Endometrial microvascular endothelial cells (primary cell): ENCODE data around the gene PANX1. TPM values are rescaled to one million over a fixed set of nuclear protein-coding genes. Genes with fewer than 3 reads are reported as not detected.

Source experiments
- in situ Hi-C: cut with HindIII; loops from 2 replicates; pipeline ENCODE4 v1.10.0; 2017; ENCODE audit warnings: low sequenced_read_pairs, low pct_unique_long_range_greater_than_20kb; ENCODE audit errors: inconsistent ontology term
- total RNA-seq: library from RNA; depleted of rRNA; stranded (reverse); fragments of >200 nt; gene quantifications from one replicate; pipeline ENCODE4 v1.2.3, GENCODE V29; 2015; ENCODE audit errors: inconsistent ontology term

The PANX1 gene
- total RNA-seq, 1 donor from 2014 or later: 51.0 TPM

- in situ Hi-C loops: no loop called here
Measured at GRCh38 chr11:94211261-94211830, 82.7 kb downstream of the PANX1 start.

GRCh38 chr11:94212898-94213297, 84.3 kb downstream of the PANX1 start:
- in situ Hi-C loops: no loop called here

GRCh38 chr11:94217705-94218104, 89.1 kb downstream of the PANX1 start:
- in situ Hi-C loops: no loop called here

- in situ Hi-C loops: no loop called here
Measured at GRCh38 chr11:94218372-94218771, 89.7 kb downstream of the PANX1 start.

GRCh38 chr11:94219771-94220170, 91.1 kb downstream of the PANX1 start:
- in situ Hi-C loops: no loop called here

- in situ Hi-C loops: no loop called here
Measured at GRCh38 chr11:94224078-94224477, 95.4 kb downstream of the PANX1 start.

Other genes with a start within 250 kb of the PANX1 start
- not detected for gene HEPHL1, start 107.5 kb upstream of the PANX1 start, total RNA-seq
- not detected for gene IZUMO1R, start 175.7 kb downstream of the PANX1 start, total RNA-seq